HG03064 (cell line): Measurements from ENCODE around the gene EPS8L1.
"Not testable (repeated sequence)": the region's sequence is repeated elsewhere in the genome, so short reads cannot be mapped to it uniquely, and the experiment has no call there.

Experiments used
- ATAC-seq: cut with Tn5 transposase; IDR thresholded peaks from one replicate; pipeline ENCODE4 v1.9.1; 2021; ENCODE audit warnings: low read depth; ENCODE audit not compliant: unreplicated experiment

EPS8L1 gene

DNA sequence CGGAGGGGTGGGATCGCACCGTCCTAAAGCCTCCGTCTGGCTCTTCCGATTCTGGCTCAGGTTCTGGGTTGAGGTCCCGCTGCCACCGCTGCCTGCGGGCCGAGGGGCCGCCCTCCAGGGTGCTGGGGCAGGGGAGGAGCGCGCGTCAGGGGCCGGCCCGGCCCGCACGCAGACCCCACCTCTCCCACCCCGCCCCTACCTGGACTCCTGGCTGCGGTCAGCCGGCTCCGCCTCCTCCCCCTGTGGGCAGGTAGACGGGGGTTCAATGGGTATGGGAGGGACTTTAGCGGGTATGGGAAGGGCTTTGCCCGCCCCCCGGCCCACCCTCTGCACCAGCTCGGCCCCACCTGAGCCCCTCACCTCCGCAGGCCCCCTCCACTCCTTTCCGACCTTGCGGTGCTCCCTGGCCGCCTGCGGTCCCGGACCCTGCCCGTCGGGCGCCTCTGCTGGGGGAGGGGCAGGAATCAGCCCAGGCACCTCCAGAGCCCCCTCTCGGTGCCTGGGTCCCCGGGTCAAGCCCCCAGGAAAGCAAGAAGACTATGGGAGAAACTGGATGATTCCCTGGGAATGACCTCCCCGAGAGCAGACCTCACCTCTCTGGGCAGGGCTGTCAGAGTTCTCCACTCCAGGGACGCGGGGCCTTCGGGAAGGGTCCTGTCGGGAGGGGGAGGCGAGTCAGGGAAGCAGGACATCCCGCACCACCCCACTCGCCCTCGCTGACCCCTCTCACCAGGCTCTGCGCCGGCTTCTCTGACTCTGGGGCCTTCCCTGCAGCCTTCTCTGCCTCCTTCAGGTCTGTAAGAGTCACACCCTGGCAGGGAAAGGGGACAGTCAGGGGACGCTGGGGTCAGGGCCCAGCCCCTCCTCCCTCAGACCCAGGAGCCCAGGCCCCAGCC lies 17.0 kb downstream of the EPS8L1 start:
- no peak for ATAC-seq

GRCh38 chr19:55094456-55095259 lies 19.0 kb downstream of the EPS8L1 start:
- no peak for ATAC-seq

DNA sequence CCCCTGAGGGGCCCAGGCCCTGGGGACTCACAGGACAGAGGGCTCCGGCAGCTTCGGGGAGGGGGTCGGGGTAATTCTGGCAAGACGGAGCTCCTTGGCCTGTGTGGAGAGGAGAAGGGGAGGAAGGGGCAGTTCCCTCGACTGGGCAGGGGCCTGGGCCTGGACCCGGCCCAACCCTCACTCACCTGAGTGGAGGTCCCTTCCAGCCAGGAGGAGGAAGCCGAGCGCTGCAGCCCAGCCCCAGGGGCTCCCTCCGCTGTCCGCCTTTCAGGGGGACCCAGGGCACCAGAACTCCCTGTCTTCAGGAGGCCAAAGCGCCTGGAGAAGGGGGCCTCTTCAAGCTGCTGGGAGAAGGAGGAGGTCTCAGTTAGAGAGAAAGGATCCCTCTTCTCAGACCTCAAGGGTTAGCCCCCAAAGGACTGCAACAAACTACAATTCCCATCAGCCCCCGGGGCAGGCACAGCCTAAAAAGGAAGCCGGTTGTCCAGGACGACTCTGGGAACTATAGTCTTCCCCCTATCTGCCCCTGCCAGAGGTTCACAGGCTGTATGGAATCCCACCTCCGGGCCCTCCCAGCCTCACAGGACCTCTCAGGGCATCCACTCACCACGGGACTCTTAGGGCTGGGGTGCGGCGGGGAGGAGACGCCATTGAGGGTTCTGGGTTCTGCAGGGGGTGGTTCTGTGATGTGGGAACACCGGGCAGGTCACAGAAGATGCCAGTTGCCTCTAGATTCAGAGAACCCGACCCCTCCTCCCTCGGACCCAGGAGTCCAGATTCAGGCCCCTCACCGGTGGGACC lies 19.8 kb downstream of the EPS8L1 start:
- ATAC-seq = no peak

GRCh38 chr19:55096061-55096701 lies 20.5 kb downstream of the EPS8L1 start:
- no peak for ATAC-seq

GRCh38 chr19:55097864-55098715 lies 22.4 kb downstream of the EPS8L1 start:
- ATAC-seq = no peak

DNA sequence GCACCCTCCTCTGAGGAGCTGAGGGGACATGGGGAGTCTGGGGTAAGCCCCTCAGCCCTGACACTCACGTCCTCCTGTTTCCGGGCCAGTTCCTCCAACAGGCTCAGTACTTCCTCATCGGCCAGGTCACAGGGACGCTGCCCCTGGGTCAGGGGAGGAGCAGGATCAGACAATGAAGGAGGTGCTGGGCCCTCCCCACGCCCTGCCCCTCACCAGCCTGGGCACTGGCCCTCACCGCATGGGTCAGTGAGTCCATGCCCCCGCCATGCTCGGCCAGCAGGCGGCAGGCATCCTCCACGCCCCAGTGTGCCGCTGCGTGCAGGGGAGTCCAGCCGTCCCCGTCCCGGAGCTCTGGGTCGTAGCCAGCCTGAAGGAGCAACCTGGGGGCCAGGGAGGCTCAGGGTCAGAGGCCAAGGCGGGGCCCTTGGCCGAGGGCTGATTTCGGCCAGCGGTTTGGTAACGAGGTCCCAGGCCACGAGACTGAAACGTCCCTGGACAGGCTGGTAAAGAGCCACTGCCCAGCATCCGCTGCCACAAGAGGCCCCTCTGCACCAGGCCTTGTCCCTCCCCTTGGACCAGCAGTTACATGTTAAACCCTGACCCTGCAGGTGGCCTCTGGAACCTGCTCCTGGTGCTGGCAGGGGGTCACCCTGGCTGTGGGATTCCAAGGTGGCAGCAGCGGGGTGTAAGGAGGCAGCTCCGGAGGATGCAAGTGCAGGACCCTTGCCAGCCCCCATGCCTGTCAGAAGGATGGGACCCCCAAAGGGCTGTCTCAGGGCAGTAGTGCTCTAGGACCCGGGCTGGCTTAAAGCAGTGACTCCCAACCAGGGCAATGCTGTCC lies 23.3 kb downstream of the EPS8L1 start:
- no peak for ATAC-seq

DNA sequence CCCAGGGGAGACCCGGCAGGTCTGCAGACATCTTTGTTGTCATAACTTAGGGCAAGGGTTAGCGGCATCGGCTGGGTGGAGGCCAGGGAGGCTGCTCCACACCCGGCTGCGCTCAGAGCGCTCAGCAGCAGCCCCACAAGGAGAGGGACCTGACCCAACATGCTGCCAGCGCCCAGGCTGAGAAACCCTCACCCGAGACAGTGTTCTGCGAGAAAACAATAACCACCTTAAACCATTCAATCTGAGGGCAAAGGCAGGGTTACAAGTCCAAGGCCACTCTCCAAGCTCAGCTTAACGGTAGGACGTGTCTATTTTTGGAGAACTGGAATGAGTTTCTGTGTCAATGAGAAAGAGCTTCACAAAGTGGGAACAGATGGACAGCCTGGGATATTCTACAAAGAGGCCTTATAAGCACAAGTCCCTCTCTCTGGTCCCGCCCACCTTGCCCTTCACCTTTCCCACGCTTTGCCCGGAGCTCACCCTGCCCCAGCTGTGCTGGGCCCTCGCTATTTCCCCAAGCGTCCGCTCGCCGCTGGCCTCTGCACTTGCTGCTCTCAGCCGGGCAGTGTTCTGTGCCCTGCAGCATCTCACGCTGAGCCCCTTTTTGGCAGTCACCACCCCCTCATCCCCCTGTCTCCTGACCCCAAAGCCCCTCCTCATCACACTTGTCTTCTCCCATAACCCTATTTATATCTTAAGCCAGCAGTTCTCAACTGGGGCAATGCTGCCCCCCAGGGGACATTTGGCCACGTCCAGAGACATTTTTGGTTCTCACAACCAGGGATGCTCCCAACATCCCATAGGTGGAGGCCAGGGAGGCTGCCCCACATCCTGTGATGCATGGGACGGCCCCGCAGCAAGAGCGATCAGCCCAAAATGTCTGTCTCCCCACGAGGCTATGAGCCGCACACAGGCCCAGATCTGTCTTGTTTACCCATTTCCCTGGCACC lies 24.2 kb downstream of the EPS8L1 start:
- ATAC-seq = no peak

DNA sequence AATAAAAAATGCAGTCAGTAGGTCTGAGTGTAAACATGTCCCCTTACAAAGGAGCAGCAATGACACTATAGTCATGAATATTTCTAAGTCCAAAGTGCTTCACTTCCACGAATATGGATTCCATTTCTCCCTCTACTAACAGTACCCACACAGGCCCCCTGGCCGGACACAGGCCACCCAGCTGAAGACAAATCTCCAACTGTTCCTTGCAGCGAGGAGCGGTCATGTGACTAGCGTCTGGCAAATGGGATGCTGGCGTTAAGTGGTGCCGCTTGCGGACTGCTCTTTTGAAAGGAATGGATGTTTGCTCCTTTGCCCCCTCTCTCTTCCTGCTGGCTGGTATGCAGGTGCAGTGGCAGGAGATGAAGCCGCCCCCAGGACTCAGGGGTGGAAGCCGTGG lies 25.6 kb downstream of the EPS8L1 start:
- ATAC-seq = no peak

DNA sequence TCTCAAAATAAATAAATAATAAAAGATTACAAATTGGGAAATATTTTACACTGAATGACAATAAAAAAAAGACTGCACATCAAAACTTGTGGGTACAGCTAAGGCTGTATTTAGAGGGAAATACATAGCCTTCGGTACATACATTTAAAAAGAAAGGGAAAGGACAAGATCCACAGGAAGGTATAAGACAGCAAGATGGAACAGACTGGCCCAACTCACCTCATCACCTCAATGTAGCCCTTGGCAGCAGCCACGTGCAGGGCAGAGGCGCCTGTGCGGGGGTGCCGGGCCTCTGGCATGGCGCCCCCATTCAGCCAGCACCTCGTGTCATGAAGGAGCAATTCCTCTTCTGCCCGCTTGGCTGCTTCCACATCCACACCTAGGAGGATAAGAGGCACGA lies 27.5 kb downstream of the EPS8L1 start:
- ATAC-seq = no peak

DNA sequence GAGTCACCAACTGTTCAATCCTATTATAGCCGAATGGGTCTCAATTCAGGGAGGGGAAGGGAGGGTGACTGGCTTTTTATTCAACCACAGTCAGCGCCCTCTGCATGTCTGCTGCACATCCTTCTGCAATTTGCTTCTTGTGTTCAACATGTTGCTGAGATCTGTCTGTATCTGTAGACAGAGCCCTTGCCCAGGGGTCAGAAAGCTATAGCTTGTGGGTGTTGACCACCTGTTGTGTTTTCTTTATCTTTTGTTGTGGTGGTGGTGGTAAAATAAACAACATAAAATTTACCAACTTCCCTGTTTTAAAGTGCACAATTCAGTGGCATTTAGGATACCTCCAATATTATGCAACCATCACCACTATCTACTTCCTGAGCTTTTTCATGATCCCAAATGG lies 29.6 kb downstream of the EPS8L1 start:
- ATAC-seq = no peak

DNA sequence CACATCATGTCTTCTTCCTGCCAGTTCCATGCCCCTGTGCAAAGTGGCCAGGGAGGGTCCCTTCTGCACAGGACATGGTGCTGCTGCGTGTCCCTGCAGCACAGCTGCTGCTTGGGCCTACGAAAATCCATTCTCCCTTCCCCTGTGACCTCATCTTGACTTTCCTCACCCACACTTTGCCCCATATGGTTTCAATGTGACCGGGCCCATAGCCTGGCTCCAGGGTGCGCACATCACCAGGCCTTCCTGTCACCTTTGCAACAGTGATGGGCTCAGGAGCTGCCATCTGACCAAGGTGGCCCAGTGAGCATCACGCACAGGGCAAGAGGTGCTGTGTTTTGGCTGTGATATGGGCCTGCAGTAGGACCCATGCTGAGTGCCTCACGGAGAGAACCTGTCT lies 30.9 kb downstream of the EPS8L1 start:
- no peak for ATAC-seq

GRCh38 chr19:55107252-55107651 lies 31.6 kb downstream of the EPS8L1 start:
- not testable (repeated sequence) for ATAC-seq

DNA sequence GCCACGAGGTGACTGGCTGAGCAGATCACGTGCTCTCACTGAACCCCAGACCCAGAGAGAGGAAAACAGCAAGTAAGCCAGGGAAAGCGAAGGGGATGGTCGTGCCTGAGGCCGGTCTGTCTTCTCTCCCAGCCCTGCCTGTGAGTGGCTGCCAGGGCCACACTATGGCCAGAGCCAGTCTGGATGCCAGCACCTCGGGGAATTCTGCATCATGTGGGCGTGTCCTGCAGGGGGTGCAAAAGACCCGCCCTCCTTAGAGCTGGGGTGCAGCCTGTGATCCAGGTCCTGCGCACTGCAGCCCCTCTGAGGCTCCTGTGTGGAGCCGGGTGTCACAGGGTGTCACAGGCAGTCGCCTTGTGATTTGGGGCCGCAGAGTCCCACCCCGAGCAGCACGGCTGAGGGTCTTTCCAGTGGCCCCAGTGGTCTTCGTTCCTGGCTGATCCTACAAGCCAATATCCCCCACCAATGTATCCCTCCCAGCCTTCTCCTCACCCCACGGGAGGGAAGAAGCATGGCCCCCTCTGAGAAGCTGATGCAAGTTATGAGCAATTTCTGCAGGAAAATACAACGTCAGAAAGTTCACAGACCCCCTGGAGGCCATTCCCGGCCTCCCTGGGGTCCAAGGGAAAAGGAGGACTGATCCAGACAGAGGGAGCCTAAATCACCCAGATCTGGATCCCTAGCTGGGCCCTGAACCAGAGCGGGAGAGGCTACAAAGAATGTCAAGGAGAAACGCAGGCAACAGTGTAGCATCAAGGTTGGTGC lies 34.0 kb downstream of the EPS8L1 start:
- ATAC-seq = no peak

GRCh38 chr19:55111238-55111831 lies 35.7 kb downstream of the EPS8L1 start:
- ATAC-seq = no peak

DNA sequence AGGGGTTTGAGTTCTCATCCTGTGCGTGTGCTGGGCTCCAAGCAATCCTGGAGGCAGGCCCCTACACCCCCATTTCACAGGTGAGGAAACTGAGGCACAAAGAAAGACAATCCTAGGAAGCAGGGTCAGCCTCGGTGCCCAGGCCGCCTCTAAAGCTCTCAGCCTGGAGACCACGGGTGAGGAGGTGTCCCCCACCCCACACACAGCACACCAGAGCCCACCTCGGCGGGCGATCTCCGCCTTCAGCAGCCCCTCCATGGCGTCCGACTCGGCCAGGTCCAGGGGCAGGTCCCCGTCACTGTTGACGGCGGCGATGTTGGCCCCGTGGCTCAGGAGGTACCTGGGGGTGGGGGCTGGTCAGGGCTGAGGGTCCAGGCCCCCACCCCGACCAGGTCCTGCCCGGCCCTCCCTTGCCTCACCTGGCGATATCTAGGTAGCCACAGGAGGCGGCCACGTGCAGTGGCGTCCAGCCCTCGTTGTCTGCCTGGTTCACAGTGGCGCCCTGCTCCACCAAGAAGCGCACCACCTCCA lies 36.6 kb downstream of the EPS8L1 start:
- ATAC-seq = no peak
